Smooth muscle cell (in vitro differentiated cells): Measurements from ENCODE around the gene NOS1AP. TPM values are rescaled to one million over a fixed set of nuclear protein-coding genes. Genes with fewer than 3 reads are reported as not detected.

Experiments
- DNase-seq: peaks from one replicate; lab custom pipeline; 2025; ENCODE audit not compliant: unreplicated experiment; lab: John Stamatoyannopoulos, UW
- H2AFZ ChIP-seq: fragments of 200-600 bp; sonication (generic); 2 replicates; pipeline ENCODE4 v1.6.0; 2016; ENCODE audit warnings: antibody characterized with exemption, low read depth, mild to moderate bottlenecking
- H3F3A ChIP-seq: fragments of 200-600 bp; sonication (generic); 2 replicates; pipeline ENCODE4 v1.6.0; 2017; ENCODE audit warnings: antibody characterized with exemption, low read depth
- H3K27ac ChIP-seq: fragments of 200-600 bp; sonication (generic); 2 replicates; pipeline ENCODE4 v1.5.1; 2016; ENCODE audit warnings: low read depth, mild to moderate bottlenecking
- H3K27me3 ChIP-seq: fragments of 200-600 bp; sonication (generic); 2 replicates; pipeline ENCODE4 v1.6.1; 2016; ENCODE audit warnings: low read depth, mild to moderate bottlenecking
- H3K36me3 ChIP-seq: fragments of 200-600 bp; sonication (generic); 2 replicates; pipeline ENCODE4 v1.5.1; 2016; ENCODE audit warnings: low read depth
- H3K4me1 ChIP-seq: fragments of 200-600 bp; sonication (generic); 2 replicates; pipeline ENCODE4 v1.5.1; 2016; ENCODE audit warnings: low read depth
- H3K4me2 ChIP-seq: fragments of 200-600 bp; sonication (generic); 2 replicates; pipeline ENCODE4 v1.6.0; 2016; ENCODE audit warnings: mild to moderate bottlenecking
- H3K4me3 ChIP-seq: fragments of 200-600 bp; sonication (generic); 2 replicates; pipeline ENCODE4 v1.5.1; 2016; ENCODE audit warnings: mild to moderate bottlenecking
- H3K79me2 ChIP-seq: fragments of 200-600 bp; sonication (generic); 2 replicates; pipeline ENCODE4 v1.6.0; 2016; ENCODE audit warnings: low read depth, mild to moderate bottlenecking
- H3K9ac ChIP-seq: fragments of 200-600 bp; sonication (generic); 2 replicates; pipeline ENCODE4 v1.6.0; 2016; ENCODE audit warnings: low read depth
- H3K9me3 ChIP-seq: fragments of 200-600 bp; sonication (generic); replicated peaks from 2 replicates; pipeline ENCODE4 v1.5.1; 2016; ENCODE audit warnings: low read depth
- H4K20me1 ChIP-seq: fragments of 200-600 bp; sonication (generic); 2 replicates; pipeline ENCODE4 v1.6.0; 2016; ENCODE audit warnings: low read depth
- CTCF ChIP-seq: fragments of 200-600 bp; sonication (generic); IDR thresholded peaks from 2 replicates; pipeline ENCODE4 v1.5.1; 2017; ENCODE audit warnings: borderline replicate concordance, mild to moderate bottlenecking, antibody characterized with exemption; ENCODE audit not compliant: insufficient read depth, poor library complexity, severe bottlenecking
- WGBS: methylation state at CpG from one replicate; pipeline ENCODE4 v1.1.7; 2016; ENCODE audit warnings: low lambda C conversion rate; 5-methylcytosine and 5-hydroxymethylcytosine counted together
- polyA plus RNA-seq: library from polyadenylated mRNA; unstranded; fragments of >200 nt; fragmentation: Nextera tagmentation; extraction: Ambion mirVana; gene quantifications from 2 replicates; pipeline ENCODE4 v1.2.1, GENCODE V29; 2016
- total RNA-seq: library from RNA; depleted of rRNA; stranded (reverse); fragments of >200 nt; gene quantifications from 2 replicates; pipeline ENCODE4 v1.2.3, GENCODE V29; 2014

The NOS1AP gene
- total and polyA plus RNA-seq, 2 experiments from 2014 or later: 0.54 to 0.80 TPM

- 75% methylated on average over 9 of the region's 9 CpGs for WGBS
- no peak for DNase-seq
- Histone ChIP-seq H3K79me2 (no peaks in the 10 kb centered on the region), H2AFZ (no peak overlapping the region), H4K20me1 (no peaks in the 10 kb centered on the region), H3K27ac (no peak overlapping the region), H3K4me2 (peak overlapping the region; percentile 99), H3K9me3 (no peaks in the 10 kb centered on the region), H3K27me3 (no peaks in the 10 kb centered on the region), H3F3A (no peaks in the 10 kb centered on the region), H3K4me3 (peak overlapping the region; percentile 77), H3K4me1 (peaks cover 12% of the 10 kb centered on the region), H3K36me3 (no peaks in the 10 kb centered on the region), H3K9ac (no peak overlapping the region)
- no peak for TF ChIP-seq CTCF
These were observed 46.9 kb upstream of the NOS1AP start for GRCh38 chr1:162022626-162023025.

GRCh38 chr1:162023181-162023546 lies 46.3 kb upstream of the NOS1AP start:
- Histone ChIP-seq H3K4me3 (peak overlapping the region; percentile 77), H3K9me3 (no peaks in the 10 kb centered on the region), H3K4me1 (peaks cover 12% of the 10 kb centered on the region), H2AFZ (peak overlapping the region; percentile 87), H3K9ac (no peak overlapping the region), H4K20me1 (no peaks in the 10 kb centered on the region), H3K27ac (no peak overlapping the region), H3K27me3 (no peaks in the 10 kb centered on the region), H3F3A (no peaks in the 10 kb centered on the region), H3K36me3 (no peaks in the 10 kb centered on the region), H3K4me2 (peak overlapping the region; percentile 99), H3K79me2 (no peaks in the 10 kb centered on the region)
- 35% methylated on average over 20 of the region's 20 CpGs for WGBS
- no peak for DNase-seq
- no peak for TF ChIP-seq CTCF

GRCh38 chr1:162023547-162024501 lies 45.7 kb upstream of the NOS1AP start, which contains the start of gene OLFML2B:
Gene OLFML2B (minus strand): TSS chr1:162023869. CDS start chr1:162023430, 439 bp downstream.
- Histone ChIP-seq H3K27ac (no peak within 1 kb of the TSS), H3K9ac (no peak within 1 kb of the TSS), H3F3A (no peaks in the 10 kb centered on the region), H3K9me3 (no peaks in the 10 kb centered on the region), H3K4me3 (peak within 1 kb of the TSS; percentile 77), H3K4me1 (peaks cover 12% of the 10 kb centered on the region), H4K20me1 (no peaks in the 10 kb centered on the region), H2AFZ (peak within 1 kb of the TSS; percentile 87), H3K27me3 (no peaks in the 10 kb centered on the region), H3K36me3 (no peaks in the 10 kb centered on the region), H3K79me2 (no peaks in the 10 kb centered on the region), H3K4me2 (peak within 1 kb of the TSS; percentile 99)
- TF ChIP-seq CTCF: no peak
- 1% methylated on average over 44 of the region's 85 CpGs for WGBS
- peak; percentile 17 for DNase-seq

GRCh38 chr1:162025541-162025940 lies 44.0 kb upstream of the NOS1AP start:
- Histone ChIP-seq H3K27me3 (no peaks in the 10 kb centered on the region), H3K4me3 (no peak overlapping the region), H3F3A (no peaks in the 10 kb centered on the region), H3K36me3 (no peaks in the 10 kb centered on the region), H3K9me3 (no peaks in the 10 kb centered on the region), H2AFZ (no peak overlapping the region), H3K27ac (no peak overlapping the region), H3K9ac (no peak overlapping the region), H3K79me2 (no peaks in the 10 kb centered on the region), H3K4me1 (peaks cover 12% of the 10 kb centered on the region), H4K20me1 (no peaks in the 10 kb centered on the region), H3K4me2 (no peak overlapping the region)
- DNase-seq: no peak
- WGBS: 90% methylated on average over 2 of the region's 2 CpGs
- no peak for TF ChIP-seq CTCF
